Hematopoietic multipotent progenitor cell treated with erythropoietin and hydrocortisone succinate and interleukin-3 and kit ligand, for 17 days (in vitro differentiated cells): ENCODE data around the gene MOGAT3.
A peak's percentile ranks its signal among the peaks of the same experiment; 100 is the strongest.

Experiments used
- DNase-seq: peaks from one replicate; pipeline ENCODE4 v3.0.0-alpha.2; 2015; ENCODE audit warnings: low spot score

The MOGAT3 gene

GRCh38 chr7:101200862-101201599, at the start of gene MOGAT3:
TSS of gene MOGAT3 (minus strand) at chr7:101201036. CDS start at chr7:101200854, 182 bp downstream.
- DNase-seq: no peak

GRCh38 chr7:101250324-101250723, 49.5 kb upstream of the MOGAT3 start:
- no peak for DNase-seq

- DNase-seq: no peak
Measured at GRCh38 chr7:101248276-101248675, 47.4 kb upstream of the MOGAT3 start.

DNA sequence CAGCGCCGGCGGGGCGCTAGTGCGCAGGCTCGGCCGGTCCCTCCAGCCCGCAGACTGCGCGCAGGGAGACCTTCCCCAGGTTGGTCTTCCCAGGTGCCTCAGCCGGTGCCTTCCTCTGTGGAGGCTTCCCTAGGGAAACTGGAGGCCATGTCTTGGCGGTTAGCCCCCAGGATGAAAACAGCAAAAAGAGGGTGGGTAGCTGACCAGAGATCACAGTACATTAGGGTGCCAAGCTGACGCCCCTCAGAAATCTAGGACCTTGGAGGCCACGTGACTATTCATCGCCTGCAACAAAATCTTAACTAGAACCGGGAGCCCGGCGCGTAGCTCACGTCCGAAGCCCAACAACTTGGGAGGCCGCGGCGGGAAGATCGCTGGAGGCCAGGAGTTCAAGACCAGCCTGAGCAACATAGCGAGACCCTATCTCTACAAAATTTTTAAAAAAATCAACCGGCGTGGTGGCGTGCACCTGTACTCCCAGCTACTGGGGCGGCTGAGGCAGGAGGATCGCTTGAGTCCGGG, 44.4 kb upstream of the MOGAT3 start:
- no peak for DNase-seq

DNA sequence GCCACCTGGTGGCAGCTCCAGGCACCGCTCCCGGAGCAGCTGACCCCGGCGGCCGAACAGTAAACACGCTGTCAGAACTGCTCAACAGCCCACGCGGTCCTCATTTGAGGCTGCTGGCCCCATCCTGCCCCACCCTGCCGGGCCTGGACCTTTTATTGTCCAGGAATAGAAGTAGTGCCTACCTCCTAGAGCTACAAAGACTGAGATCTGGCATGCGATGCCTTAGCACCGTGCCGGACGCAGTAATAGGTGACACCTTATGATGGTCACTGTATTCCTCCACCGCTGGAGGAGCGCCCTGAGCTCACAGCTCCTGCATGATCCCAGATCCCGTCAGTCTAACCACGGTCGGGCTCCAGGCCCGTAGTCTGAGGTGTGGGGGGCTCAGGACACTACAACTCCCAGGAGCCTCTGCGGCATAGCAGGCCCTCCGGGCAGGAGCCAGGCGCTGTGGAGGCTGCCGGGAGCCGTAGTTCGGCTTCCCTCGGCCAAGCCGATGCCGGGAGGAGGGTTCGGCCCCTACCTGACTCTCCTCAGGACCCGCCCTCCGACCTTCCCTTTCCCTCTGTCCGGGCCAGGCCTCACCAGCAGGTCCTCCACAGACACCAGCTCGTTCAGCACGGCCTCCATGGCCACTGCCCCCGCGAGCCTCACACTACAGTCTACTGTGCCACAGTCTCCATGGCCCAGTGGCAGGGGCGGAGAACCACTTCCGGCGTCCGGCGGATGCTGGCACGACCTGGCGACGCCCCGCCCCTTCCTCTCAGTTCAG, 43.7 kb upstream of the MOGAT3 start, which contains the start of gene FIS1:
Gene FIS1, minus strand, starts transcription at position 707 of the 772 bp plus-strand sequence. Its CDS starts 77 bp downstream, at position 630.
- DNase-seq: peak; percentile 95

DNA sequence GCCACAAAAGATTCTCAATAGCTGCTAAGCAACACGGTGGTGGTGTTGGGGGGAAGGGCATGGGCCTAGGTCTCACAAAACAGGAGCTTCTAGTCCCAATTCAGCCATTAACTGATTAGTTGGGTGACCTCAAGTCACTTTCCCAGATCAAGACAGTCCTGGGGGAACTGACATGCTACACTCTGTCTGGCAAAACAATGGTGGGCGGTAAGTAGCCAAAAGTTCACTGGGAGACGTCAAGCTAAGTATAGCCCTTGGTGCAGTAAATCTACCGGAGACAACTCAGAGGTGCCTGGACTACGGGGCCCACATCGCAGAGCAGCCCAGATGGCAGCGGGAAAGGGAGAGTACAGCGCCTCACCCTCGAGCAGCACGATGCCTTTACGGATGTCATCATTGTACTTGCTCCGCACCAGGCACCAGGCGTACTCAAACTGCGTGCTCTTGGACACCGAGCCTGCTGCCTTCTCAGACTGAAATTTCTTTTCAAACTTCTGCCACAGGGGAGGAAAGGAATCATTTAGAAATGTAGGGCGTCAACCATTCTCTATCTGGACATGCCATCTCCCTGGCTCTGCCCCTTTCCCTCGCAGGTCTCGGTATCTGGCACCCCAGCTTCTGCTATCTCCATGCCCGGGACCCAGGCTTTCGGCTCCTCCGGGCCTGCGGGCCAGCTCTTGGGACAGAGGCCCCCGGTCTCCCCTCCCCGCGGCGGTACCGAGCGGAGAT, 43.0 kb upstream of the MOGAT3 start:
- peak; percentile 97 for DNase-seq

DNA sequence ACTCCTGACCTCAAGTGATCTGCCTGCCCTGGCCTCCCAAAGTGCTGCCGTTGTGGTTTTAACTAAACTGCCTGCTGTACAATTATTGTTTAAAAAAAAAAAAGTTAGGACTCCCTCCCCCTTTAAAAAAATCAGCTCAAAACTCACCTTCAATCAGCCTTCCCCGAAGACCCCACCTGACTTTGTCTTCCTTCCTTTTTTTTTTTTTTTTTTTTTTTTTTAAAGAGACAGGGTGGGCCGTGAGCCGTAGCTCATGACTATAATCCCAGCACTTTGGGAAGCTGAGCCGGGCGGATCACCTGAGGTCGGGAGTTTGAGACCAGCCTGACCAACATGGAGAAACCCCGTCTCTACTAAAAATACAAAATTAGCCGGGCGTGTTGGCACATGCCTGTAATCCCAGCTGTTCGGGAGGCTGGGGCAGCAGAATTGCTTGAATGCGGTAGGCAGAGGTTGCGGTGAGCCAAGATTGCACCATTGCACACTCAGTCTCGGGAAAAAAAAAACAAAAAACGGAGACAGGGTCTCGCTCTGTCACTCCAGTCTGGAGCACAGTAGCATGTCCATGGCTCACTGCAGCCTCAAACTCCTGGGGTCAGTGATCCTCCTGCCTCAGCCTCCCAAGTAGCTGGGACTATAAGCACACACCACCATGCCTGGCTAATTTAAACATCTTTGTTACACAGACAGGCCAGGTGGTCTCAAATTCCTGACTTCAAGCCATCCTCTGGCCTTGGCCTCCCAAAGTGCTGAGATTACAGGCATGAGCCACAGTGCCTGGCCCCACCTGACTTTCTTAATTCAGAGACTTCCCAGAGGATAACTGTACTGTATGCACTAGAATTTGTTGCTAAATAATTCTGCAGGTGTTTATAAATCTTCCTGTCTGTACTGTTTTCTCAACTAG, 40.9 kb upstream of the MOGAT3 start:
- peak; percentile 53 for DNase-seq

DNA sequence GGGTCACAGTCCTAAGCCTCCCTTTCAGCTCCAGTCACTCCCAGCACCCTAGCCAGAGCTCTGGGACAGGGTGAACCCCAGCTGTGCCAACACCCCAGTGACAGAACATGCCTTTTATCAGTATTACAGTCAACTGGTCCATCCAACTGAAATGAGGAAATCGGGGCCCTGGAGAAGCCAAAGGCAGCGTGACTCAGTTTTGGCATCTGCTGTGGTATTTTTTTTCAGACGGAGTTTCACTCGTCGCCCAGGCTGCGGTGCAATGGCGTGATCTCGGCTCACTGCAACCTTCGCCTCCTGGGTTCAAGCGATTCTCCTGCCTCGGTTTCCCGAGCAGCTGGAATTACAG, 40.2 kb upstream of the MOGAT3 start:
- peak; percentile 91 for DNase-seq

- peak; percentile 92 for DNase-seq
Measured at GRCh38 chr7:101240226-101241014, 39.6 kb upstream of the MOGAT3 start.

DNA sequence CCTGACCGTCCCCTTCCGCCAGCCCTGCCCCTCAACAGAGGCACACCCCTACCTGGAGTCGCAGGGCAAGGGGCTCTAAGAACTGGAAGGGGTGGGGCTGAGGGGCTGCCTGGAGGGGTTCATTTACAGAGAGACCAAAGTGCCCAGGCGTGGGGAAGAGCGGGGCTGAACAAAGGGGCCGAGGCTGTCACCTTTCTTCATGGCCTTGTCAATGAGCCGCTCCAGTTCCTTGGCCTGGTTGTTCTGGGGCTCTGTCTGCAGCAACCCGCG, 39.0 kb upstream of the MOGAT3 start:
- no peak for DNase-seq

DNA sequence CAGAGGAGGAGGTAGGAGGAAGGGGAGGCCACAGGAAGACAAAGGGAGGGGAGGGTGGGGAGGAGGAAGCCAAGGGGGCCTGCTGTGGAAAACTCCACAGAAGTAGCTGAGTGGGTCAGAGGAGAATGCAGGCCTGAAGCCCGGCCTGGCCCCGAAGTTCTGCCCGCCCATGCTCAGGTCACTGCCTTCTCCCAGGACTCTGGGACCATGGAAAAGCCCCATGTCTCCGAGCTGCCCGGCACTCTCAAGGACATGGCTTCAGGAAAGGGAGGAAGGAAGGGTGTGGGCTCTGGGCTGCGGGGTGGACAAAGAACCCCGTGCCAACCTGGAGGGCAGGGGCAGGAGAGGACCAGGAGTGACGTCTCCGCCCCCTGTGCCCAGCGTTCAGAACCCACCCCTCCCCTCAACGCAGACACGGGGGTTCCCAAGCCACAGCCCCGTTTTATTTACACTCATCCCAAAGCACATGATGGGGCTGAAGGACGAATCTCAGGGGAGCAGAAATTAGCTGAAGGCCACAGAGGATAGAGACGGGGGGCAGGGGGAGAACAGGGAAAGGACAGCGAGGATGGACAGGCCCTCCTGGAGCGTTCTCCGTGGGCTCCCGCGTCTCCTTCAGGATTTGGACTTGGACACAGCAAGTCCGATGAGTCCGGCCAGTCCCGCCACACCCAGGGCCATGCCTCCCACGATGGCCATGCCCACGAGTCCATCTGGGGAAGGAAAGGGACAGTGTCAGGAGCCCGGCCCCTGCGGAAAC, 38.5 kb upstream of the MOGAT3 start:
- DNase-seq: no peak

GRCh38 chr7:101238226-101239182, 37.7 kb upstream of the MOGAT3 start:
- DNase-seq: no peak

DNA sequence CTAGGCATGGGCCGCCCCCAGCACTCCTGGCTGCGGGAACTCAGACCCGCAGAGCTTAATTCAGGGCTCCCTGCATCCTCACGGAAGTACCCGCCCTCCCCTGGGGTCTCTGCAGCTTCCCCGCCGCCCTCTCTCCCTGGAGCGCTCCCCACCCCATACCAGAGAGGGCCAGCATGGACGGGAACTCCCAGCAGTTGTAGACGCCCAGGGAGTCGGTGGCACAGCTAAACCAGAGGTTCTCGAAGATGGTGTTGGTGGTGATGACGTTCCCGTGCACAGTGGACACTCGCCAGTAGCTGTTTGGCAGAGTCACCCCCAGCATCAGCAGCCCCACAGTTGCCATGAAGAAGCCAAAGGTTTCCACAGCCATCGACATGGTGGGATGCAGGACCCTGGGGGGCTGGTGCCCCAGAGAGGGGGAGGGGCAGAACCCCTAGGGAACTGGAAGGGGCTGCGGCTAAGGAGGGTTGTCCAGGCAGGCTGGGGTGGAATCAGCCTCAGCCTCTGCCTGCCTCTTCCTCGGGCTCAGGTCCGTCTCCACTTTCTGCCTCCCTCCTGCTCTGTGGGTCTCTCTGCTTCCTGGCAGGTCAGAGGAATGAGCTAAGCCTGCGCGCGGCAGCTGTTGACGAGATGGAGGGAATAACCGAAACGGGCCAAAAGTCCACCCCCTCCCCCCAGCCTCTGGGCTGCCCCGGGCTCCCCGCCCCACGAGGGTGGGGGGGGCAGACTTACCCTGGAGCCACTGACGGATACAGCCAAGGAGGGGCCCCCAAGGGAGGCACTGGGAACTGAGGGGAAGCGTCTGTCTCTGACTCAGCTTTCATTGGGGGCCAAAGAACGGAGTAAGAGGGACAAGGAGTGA, 36.6 kb upstream of the MOGAT3 start, which contains the start of gene CLDN15:
Gene CLDN15, minus strand, starts transcription at position 597 of the 862 bp plus-strand sequence. Its CDS starts 221 bp downstream, at position 376.
- DNase-seq: peak; percentile 46

DNA sequence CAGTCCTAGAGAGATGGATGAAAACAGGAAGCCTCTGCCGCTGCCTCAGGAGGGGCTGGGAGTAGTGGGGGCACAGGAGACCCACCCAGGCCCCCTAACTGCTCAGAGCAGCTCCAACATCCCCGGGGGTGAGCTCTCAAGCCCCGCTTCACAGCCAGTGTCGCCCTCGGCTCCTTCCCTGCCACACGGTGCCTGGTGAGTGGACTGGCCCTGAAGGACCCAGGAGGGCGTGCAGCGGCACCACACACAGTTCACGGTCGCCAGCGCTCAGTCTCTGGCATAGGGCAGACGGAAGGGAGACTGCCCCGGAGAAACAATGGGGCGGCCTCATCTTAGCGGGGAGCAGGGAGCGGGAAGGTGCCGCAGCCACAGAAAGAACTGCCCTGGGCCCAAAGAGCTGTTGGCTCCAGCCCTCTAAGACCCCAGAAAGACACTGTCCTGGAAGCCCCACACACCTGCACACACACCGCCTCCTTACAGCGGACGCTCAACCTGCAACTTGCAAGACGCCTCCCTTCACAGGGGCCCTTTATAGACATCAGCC, 35.5 kb upstream of the MOGAT3 start:
- no peak for DNase-seq

GRCh38 chr7:101235522-101235921, 34.7 kb upstream of the MOGAT3 start:
- DNase-seq: no peak

GRCh38 chr7:101235050-101235449, 34.2 kb upstream of the MOGAT3 start:
- peak; percentile 73 for DNase-seq

DNA sequence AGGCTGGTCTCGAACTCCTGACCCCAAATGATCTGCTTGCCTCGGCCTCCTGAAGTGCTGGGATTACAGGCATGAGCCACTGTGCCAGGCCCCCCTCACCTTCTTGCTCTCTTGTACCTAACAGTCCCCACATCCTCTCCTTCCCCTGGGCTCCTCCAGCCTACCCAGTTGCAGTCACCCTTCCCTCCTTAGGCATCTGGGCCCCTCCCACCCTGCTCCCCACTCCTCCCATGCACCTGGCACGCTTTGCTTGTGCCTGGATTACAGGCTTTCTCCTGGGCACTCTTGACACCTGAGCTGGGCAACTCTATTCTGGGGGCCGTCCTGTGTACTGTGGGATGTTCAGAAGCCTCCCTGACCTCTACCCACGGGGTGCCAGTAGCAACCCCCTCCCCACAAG, 33.8 kb upstream of the MOGAT3 start:
- no peak for DNase-seq
